HEK293 (cell line): ENCODE data around the gene ROR2.
"Not testable (repeated sequence)": the region's sequence is repeated elsewhere in the genome, so short reads cannot be mapped to it uniquely, and the experiment has no call there.

Experiments used
- TCF7L2 ChIP-seq: IDR thresholded peaks from 2 replicates; pipeline ENCODE4 v1.6.1; 2011; ENCODE audit warnings: low read depth, mild to moderate bottlenecking, inconsistent platforms, low read length, moderate library complexity, borderline replicate concordance
- ZBTB21 ChIP-seq: fragments of 450-650 bp; formaldehyde crosslinking; IDR thresholded peaks from 2 replicates; pipeline ENCODE4 v1.5.1; 2017; ENCODE audit warnings: missing biosample characterization, missing genetic modification characterization
- ZBTB26 ChIP-seq: fragments of 450-650 bp; formaldehyde crosslinking; optimal IDR thresholded peaks from 2 replicates; pipeline ENCODE3; 2016; ENCODE audit warnings: missing biosample characterization, mild to moderate bottlenecking, missing genetic modification characterization
- ZFP3 ChIP-seq: fragments of 450-650 bp; formaldehyde crosslinking; IDR thresholded peaks from 2 replicates; pipeline ENCODE4 v1.5.1; 2016; ENCODE audit warnings: low read depth, missing biosample characterization, missing genetic modification characterization
- ZNF121 ChIP-seq: fragments of 450-650 bp; formaldehyde crosslinking; IDR thresholded peaks from 2 replicates; pipeline ENCODE4 v1.5.1; 2016; ENCODE audit warnings: missing biosample characterization, missing genetic modification characterization
- ZNF311 ChIP-seq: fragments of 450-650 bp; formaldehyde crosslinking; IDR thresholded peaks from 2 replicates; pipeline ENCODE4 v1.5.1; 2017; ENCODE audit warnings: missing biosample characterization, missing genetic modification characterization, borderline replicate concordance
- ZNF626 ChIP-seq: fragments of 450-650 bp; sonication (Bioruptor Pico); formaldehyde crosslinking; IDR thresholded peaks from 2 replicates; pipeline ENCODE4 v1.5.1; 2018; ENCODE audit warnings: missing biosample characterization, missing genetic modification characterization, inconsistent platforms
- ZNF660 ChIP-seq: fragments of 450-650 bp; IDR thresholded peaks from 2 replicates; pipeline ENCODE4 v1.5.1; 2018; ENCODE audit warnings: missing biosample characterization, mild to moderate bottlenecking, missing genetic modification characterization
- ZNF785 ChIP-seq: fragments of 450-650 bp; formaldehyde crosslinking; IDR thresholded peaks from 2 replicates; pipeline ENCODE4 v1.5.1; 2016; ENCODE audit warnings: missing biosample characterization, missing genetic modification characterization
- TF ChIP-seq, protein P1 (sequence below): fragments of 450-650 bp; formaldehyde crosslinking; IDR thresholded peaks from 2 replicates; pipeline ENCODE4 v1.5.1; 2016; ENCODE audit warnings: missing biosample characterization, missing genetic modification characterization
- TF ChIP-seq, protein P2 (sequence below): fragments of 450-650 bp; formaldehyde crosslinking; IDR thresholded peaks from 2 replicates; pipeline ENCODE4 v1.5.1; 2016; ENCODE audit warnings: missing biosample characterization, missing genetic modification characterization

- TF ChIP-seq, protein P1, sequence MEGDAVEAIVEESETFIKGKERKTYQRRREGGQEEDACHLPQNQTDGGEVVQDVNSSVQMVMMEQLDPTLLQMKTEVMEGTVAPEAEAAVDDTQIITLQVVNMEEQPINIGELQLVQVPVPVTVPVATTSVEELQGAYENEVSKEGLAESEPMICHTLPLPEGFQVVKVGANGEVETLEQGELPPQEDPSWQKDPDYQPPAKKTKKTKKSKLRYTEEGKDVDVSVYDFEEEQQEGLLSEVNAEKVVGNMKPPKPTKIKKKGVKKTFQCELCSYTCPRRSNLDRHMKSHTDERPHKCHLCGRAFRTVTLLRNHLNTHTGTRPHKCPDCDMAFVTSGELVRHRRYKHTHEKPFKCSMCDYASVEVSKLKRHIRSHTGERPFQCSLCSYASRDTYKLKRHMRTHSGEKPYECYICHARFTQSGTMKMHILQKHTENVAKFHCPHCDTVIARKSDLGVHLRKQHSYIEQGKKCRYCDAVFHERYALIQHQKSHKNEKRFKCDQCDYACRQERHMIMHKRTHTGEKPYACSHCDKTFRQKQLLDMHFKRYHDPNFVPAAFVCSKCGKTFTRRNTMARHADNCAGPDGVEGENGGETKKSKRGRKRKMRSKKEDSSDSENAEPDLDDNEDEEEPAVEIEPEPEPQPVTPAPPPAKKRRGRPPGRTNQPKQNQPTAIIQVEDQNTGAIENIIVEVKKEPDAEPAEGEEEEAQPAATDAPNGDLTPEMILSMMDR (tag by site-specific recombination), result not testable (repeated sequence)
- TF ChIP-seq ZNF785 (tag by site-specific recombination); TCF7L2; ZFP3 (tag by site-specific recombination); ZNF311; ZBTB26 (tag by site-specific recombination); ZBTB21 (tag by site-specific recombination); ZNF660 (tag by site-specific recombination); ZNF626 (tag by site-specific recombination); ZNF121: not testable (repeated sequence)
- TF ChIP-seq, protein P2, sequence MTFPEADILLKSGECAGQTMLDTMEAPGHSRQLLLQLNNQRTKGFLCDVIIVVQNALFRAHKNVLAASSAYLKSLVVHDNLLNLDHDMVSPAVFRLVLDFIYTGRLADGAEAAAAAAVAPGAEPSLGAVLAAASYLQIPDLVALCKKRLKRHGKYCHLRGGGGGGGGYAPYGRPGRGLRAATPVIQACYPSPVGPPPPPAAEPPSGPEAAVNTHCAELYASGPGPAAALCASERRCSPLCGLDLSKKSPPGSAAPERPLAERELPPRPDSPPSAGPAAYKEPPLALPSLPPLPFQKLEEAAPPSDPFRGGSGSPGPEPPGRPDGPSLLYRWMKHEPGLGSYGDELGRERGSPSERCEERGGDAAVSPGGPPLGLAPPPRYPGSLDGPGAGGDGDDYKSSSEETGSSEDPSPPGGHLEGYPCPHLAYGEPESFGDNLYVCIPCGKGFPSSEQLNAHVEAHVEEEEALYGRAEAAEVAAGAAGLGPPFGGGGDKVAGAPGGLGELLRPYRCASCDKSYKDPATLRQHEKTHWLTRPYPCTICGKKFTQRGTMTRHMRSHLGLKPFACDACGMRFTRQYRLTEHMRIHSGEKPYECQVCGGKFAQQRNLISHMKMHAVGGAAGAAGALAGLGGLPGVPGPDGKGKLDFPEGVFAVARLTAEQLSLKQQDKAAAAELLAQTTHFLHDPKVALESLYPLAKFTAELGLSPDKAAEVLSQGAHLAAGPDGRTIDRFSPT (tag by site-specific recombination), result not testable (repeated sequence)
These were observed 151.5 kb downstream of the ROR2 start for GRCh38 chr9:91798273-91799112.
